Tibial nerve (tissue), 3 donors: ENCODE data around the gene CLCA1.

Experiments
- CTCF ChIP-seq, 5 experiments: fragments of 200-600 bp in 3 of 5; fragments of 450-650 bp in 2 of 5; sonication (generic) in 3 of 5; IDR thresholded peaks; one replicate each; pipeline ENCODE4 v1.5.1; 2016 to 2019; ENCODE audit warnings: antibody characterized with exemption in 5 of 5, mild to moderate bottlenecking in 3 of 5, moderate library complexity in 2 of 5
- POLR2A ChIP-seq, 2 donors: fragments of 450-650 bp; IDR thresholded peaks; one replicate each; pipeline ENCODE4 v1.6.1; 2017; ENCODE audit warnings: antibody characterized with exemption in 2 of 2, mild to moderate bottlenecking in 2 of 2, moderate library complexity in 2 of 2

GRCh38 chr1:86491171-86491950 is 22.6 kb downstream of the CLCA1 start:
- TF ChIP-seq CTCF (IDR thresholded peaks at IDR 0.05) (no peak), POLR2A (IDR thresholded peaks at IDR 0.05) (no peak)
